ENCODE data around the gene BPTF.
"Not testable (repeated sequence)": the region's sequence is repeated elsewhere in the genome, so short reads cannot be mapped to it uniquely, and the experiment has no call there.

Gene BPTF

DNA sequence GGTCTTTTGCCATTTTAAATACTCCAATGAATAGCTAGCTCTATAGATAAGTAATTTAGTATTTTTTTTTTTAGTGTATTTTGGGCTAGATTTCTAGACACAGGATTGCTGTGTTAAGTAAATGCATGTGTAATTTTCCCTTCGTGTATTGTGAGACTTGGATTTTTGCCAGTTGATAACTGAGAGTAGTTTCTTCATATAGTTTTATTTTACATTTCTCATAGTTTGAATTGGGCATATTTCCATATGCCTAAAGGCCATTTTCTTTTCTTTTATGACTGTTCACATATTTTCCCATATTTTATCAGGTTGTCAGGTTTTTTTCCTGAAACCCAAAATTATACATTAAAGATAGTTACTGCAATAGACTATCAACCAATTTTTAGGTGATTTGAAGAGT lies 59.4 kb downstream of the BPTF start:
- DNase-seq, result no peak

DNA sequence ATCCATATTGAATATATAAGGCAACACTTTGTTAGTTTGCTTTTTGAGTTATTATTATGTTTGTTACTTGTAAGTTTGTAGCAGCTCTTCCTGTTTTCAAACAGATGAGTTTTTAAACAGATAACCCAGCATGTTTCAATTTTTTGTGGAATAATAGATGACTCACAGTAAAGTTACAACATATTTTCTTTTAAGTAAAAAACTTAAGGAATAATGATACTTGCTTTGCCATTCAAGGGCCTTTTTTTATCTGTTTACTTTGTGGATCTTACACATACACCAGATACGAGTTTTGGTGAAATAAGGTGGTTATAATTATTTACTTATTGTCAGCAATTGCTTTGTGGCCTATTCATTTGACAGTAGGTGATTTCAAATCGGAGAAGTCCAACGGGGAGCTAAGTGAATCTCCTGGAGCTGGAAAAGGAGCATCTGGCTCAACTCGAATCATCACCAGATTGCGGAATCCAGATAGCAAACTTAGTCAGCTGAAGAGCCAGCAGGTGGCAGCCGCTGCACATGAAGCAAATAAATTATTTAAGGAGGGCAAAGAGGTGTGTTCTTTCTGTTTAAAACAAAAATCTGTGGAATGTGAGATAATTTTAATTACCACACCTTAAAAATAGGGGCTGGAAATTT lies 66.3 kb downstream of the BPTF start:
- peak; percentile 75 for DNase-seq

DNA sequence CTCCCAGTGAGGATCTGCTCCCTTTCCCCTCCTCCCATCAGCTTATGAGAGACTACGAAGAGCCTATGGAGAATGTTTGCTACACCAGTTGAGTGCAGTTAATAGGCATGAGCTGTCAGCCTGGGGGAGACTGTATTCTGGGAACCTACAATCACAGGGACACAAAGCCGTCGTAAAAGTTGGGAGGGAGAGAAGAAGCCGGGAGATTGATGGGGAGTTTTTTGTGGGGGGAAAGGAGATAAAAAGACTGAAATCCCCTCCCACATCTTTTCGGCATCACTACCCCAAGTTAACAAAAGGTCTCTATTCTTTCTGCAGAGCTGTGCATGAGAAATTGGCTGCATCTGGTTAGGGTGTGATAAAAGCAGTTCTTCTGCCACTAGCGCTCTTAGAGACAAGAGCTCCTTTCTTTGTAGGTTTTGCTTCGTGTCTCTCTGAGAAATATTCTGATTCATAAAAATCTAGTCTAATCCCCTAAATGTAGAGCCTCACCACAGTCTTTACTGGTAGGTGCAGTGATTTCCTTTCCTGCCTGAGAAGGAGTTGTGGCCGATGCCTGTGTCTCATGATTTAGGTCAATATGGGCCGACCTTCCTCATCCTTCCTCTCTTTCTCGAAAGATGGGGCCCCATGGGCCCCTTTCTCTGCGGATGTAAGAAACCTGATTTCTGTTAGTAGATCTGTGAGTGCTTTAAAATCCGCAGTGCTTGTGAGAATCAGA lies 77.4 kb downstream of the BPTF start:
- no peak for DNase-seq

DNA sequence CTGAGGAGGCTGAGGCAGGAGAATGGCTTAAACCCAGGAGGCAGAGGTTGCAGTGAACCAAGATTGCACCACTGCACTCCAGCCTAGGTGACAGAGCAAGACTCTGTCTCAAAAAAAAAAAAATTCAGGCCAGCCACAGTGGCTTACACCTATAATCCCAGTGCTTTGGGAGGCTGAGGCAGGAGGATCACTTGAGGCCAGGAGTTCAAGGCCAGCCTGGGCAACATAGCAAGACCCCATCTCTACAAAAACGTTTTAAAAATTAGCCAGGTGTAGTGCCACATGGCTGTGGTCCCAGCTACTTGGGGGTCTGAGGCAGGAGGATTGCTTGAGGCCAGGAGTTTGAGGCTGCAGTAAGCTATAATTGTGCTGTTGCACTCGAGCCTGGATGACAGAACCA lies 80.0 kb downstream of the BPTF start:
- DNase-seq, result not testable (repeated sequence)

DNA sequence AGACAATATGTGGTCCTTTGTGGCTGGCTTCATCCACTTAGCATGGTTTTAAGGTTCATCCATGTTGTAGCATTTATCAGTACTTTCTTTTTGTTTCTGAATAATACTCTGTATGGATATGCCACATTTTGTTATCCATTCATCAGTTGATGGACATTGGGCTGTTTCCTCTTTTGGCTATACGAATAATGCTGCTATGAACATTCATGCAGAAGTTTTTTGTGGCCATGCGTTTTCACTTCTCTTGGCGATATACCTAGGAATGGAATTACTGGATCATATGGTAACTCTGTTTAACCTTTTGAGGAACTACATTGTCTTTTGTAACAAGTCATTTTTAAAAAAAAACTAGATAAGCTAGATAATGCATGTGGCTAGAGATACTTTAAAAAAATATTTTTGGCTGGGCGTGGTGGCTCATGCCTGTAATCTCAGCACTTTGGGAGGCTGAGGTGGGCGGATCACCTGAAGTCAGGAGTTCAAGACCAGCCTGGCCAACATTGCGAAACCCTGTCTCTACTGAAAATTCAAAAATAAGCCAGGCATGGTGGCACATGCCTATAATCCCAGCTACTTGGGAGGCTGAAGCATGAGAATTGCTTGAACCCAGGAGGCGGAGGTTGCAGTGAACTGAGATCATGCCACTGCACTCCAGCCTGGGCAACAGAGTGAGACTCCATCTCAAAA lies 85.0 kb downstream of the BPTF start:
- DNase-seq, result not testable (repeated sequence)

DNA sequence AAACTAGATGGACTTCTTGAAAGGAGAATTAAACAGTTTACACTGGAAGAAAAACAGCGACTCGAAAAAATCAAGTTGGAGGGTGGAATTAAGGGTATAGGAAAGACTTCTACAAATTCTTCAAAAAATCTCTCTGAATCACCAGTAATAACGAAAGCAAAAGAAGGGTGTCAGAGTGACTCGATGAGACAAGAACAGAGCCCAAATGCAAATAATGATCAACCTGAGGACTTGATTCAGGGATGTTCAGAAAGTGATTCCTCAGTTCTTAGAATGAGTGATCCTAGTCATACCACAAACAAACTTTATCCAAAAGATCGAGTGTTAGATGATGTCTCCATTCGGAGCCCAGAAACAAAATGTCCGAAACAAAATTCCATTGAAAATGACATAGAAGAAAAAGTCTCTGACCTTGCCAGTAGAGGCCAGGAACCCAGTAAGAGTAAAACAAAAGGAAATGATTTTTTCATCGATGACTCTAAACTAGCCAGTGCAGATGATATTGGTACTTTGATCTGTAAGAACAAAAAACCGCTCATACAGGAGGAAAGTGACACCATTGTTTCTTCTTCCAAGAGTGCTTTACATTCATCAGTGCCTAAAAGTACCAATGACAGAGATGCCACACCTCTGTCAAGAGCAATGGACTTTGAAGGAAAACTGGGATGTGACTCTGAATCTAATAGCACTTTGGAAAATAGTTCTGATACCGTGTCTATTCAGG lies 85.9 kb downstream of the BPTF start:
- no peak for DNase-seq

DNA sequence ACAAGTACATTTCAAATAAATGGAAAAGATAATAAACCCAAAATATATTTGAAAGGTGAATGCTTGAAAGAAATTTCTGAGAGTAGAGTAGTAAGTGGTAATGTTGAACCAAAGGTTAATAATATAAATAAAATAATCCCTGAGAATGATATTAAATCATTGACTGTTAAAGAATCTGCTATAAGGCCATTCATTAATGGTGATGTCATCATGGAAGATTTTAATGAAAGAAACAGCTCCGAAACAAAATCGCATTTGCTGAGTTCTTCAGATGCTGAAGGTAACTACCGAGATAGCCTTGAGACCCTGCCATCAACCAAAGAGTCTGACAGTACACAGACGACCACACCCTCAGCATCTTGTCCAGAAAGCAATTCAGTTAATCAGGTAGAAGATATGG lies 86.8 kb downstream of the BPTF start:
- DNase-seq, result no peak

DNA sequence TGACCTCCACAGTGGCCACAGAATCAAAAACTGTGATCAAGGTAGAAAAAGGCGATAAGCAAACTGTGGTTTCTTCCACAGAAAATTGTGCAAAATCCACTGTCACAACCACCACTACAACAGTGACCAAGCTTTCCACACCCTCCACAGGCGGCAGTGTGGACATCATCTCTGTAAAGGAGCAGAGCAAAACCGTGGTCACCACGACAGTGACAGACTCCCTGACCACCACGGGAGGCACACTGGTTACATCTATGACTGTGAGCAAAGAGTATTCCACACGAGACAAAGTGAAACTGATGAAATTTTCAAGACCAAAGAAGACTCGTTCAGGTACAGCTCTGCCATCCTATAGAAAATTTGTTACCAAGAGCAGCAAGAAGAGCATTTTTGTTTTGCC lies 87.4 kb downstream of the BPTF start:
- no peak for DNase-seq

DNA sequence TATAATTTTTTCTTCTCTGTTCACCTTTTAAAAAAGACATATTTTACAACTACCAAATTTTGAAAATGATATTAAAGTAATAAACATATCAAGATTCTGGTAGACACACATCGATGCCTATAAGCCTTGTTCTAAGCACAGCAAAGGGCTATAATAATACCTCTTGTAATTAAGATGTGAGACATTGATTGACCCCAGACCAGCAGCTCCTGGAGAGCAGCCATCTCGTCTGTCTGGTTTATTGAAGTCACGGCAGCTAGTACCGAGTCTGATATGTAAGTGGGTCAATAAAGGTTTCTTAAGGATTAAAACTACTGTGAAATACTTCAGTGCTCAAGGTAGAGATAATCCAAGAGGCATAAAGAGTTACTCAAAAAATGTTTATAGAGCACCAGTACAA lies 94.9 kb downstream of the BPTF start:
- no peak for DNase-seq

DNA sequence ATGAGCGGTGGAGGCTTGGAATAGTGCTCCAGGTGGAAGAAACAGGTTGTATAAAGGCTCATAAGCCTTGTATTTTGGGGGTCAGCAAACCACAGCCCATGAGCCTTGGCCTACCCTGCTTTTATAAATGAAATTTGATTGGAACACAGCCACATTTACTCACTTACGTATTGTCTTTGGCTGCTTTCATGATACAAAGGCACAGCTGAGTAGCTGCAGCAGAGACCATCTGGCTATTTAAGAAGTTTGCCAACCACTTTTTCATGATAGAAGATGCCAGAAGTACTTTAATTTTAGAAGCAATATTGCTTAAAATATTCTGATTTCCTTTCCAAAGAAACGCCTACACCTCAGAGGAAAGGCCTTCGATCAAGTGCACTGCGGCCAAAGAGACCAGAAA lies 97.2 kb downstream of the BPTF start:
- DNase-seq, result no peak

DNA sequence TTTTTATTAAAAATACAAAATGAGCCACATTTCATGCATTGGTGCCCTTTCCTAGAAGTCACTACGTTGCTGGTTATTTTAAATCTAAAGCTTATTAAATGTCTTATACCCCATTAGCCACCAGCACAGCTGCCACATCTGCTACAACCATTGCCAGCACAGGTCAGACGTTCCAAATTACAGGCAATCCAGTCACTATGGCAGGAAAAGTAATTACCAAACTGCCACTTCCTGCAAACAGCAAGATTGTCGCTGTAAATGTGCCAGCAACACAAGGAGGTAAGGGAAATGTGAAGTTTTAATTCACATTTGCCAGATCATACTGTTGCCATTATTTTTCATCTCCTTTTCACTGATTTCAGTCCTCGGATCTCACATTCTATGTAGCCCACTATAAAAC lies 103.5 kb downstream of the BPTF start:
- DNase-seq, result not testable (repeated sequence)

DNA sequence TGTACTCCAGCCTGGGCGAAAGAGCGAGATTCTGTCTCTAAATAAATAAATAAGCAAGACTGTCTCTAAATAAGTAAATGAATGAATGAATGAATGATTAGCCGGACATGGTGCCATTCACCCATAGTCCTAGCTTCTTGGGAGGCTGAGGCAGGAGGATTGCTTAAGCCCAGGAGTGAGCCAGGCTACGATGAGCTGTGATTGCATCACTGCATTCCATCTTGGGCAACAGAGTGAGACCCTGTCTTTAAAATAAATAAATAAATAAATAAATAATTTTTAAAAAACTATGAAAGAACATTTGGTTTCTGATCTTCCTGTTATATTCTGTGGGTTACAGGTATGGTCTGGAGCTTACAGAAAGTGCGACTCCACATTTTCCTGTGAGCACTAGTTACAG lies 105.9 kb downstream of the BPTF start:
- DNase-seq, result no peak

DNA sequence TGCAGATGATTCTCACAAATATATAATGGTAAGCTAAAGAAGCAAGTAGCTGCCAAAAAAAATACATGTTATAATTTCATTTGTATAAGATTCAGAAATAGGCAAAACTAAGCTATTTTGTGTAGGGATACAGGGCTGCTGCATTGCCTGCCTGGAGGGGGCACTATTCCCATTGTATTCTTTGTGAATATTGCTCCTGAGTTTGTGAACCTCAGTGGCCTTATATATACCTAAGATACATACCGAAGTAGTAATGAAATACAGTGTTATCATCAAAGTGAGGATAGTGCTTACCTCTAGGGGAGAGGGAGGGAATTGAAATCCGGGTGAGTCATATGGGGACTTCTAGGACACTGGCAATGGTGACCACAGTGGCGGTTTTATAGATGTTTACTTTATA lies 117.5 kb downstream of the BPTF start:
- DNase-seq, result no peak

DNA sequence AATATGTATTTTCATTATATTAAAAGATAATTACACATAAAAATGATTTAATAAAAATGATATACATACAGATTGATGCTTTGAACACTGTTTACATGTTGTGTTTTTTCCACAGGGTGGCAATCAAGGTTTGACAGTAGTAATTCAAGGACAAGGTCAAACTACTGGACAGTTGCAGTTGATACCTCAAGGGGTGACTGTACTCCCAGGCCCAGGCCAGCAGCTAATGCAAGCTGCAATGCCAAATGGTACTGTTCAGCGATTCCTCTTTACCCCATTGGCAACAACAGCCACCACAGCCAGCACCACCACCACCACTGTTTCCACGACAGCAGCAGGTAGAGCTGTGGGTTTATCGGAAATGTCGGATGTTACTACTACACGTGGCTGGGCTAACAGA lies 118.7 kb downstream of the BPTF start:
- DNase-seq, result no peak

DNA sequence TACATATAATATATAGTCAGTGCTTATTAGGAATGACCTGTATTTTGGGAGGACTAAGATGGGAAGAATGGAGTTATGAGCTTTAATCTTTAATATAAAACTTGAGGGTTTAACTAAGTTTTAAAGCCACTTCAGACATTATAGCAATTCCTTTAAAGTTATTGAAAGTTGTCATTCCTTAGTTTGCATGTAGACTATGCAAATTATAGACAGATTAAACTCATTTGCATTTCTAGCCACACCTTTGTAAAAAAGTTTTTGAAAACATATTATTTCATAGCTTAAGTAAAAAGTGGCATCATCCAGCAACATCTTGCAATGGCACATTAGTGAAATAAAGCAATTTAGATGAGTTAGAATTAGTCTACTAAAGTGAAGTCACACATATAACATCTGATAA lies 121.2 kb downstream of the BPTF start:
- DNase-seq, result no peak

DNA sequence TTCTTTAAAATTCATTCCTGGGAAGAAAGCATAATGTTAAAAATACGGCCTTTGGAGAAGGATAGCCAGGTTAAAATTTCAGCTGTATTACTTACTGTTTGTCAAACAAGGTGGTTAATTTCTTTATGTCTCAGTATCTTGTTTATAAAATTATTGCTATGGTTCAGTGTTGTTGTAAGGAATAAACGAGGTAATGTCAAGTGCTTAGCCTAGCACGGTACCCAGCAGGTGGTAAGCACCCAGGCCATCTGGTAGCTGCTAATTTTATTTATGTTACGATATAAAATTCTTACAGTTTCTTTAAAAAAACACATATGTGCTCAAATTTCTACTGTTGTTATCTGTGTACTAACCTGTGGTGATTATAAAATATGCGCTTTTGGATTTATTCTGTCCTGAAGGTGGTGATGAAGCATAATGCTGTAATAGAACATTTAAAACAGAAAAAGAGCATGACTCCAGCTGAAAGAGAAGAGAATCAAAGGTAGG lies 122.1 kb downstream of the BPTF start:
- DNase-seq, result peak; percentile 45

DNA sequence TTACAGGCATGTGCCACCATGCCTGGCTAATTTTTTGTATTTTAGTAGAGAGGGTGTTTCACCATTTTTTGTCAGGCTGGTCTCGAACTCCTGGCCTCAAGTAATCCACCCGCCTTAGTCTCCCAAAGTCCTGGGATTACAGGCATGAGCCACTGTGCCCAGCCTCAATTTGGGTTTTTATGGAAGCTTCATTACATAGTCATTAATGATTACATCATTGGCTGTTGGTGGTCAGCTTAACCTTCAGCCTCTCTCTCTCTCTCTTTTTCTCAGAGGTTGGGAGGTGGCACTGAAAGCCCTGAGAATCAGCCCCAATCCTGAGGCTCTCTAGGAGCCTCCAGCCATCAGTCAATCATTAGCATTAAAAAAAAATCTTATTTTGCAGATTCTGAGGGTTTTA lies 125.6 kb downstream of the BPTF start:
- DNase-seq, result no peak

DNA sequence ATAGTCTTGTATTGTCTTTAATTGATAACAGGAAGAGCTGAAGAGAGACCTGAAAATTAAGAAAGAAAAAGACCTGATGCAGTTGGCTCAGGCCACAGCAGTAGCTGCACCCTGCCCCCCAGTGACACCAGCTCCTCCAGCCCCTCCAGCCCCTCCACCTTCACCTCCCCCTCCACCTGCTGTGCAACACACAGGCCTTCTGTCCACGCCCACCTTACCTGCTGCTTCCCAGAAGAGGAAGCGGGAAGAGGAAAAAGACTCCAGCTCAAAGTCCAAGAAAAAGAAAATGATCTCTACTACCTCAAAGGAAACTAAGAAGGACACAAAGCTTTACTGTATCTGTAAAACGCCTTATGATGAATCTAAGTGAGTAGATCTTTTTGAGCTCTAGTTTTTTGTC lies 134.2 kb downstream of the BPTF start:
- DNase-seq, result no peak

DNA sequence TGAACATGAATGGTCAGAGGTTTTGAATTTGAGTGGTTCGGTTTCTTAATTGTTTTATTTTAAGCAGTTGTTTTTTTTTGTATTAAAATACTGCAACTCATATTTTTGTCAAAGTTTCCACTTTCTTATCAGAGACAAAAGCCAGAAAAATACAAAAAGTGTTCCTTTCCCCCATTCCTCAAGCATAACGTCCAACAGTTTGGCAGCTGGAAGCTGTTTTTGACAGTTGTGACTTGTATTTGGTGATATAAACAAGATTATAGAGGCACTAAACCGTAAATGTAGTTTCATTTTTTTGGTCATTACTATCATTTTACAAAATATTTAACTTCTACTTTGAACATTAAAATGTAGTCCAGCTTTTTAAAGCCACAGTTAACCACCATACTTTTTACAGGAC lies 135.0 kb downstream of the BPTF start:
- not testable (repeated sequence) for DNase-seq

DNA sequence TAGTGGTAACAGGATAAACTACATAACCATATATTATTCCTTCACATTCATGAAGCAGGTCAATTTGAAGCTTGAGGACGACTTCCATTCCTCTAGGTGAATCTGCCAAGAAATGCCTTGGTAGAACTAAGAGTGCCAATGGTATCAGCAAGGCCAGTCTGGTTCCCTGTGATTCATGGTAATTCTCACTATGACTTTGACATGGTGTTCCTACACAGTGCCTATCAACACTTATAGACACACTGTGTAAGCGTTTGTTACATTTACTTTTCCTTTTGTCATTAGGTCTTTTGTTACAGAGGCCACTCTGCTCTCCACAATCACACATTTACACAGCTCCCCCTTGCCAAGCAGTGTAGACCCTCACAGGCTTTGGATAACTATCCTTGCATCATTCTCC lies 136.9 kb downstream of the BPTF start:
- not testable (repeated sequence) for DNase-seq

DNA sequence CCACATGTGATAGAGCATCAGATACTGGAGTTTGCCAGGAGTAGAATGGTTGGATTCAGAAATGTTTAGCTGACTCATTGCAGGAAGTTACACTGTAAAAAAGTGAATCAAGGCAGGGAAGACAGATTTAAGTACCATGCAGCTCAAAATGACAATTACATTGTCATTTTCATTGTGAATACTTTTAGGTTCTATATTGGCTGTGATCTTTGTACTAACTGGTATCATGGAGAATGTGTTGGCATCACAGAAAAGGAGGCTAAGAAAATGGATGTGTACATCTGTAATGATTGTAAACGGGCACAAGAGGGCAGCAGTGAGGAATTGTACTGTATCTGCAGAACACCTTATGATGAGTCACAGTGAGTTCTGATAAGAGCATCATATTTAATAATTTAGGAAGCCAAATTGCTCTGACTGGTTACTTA lies 137.9 kb downstream of the BPTF start:
- DNase-seq, result peak; percentile 65

DNA sequence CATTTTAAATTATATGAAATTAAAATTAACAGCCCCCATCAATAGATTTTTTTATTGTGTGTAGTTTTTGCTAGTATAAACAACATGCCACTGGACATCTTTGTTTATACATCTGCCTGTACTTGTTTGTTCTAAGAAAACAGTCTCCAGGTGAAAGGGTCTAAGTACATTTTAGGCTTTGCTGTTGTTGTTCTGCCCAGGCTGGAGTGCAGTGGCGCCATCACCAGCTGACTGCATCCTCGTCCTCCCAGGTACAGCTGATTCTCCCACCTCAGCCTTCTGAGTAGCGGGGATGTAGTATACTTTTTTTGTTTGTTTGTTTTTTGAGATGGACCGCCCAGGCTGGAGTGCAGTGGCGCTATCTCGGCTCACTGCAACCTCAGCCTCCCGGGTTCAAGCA lies 145.5 kb downstream of the BPTF start:
- DNase-seq, result no peak

DNA sequence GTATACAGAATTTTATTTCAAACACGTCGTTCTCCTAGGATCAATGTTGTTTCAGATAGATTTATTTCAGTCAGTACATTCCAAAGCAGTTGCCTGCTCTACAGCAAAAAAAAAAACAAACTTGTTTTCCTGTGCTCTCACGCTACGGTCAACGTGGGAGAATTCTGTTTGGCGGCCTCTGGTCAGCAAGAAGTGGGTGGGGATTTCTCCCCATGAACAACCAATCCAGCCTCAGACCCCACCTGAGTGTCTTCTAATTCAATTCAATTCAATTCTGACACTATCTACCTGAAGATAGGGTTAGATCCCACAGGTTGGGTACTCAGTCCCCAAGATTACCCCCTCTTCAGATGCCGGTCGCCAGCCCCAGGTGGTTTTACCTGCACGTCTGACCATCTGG lies 148.9 kb downstream of the BPTF start:
- DNase-seq, result no peak

Measured in NCI-H2171 treated with DMSO at 0.1 percent for 48 hours (cell line).